HepG2 (cell line): ENCODE data around the gene AKAP7.

Source experiments
- MBD4 ChIP-seq: IDR thresholded peaks from 2 replicates; pipeline ENCODE4 v1.6.1; 2012; ENCODE audit warnings: low read length, inconsistent platforms, borderline replicate concordance
- MYC ChIP-seq: sonication (generic); formaldehyde crosslinking; IDR thresholded peaks from 2 replicates; pipeline ENCODE4 v1.9.0; 2021; ENCODE audit warnings: missing genetic modification reagents, borderline replicate concordance
- NFIC ChIP-seq: IDR thresholded peaks from 2 replicates; pipeline ENCODE4 v1.6.1; 2012; ENCODE audit warnings: mild to moderate bottlenecking, low read length, inconsistent platforms
- POLR2AphosphoS5 ChIP-seq: IDR thresholded peaks from 2 replicates; pipeline ENCODE4 v1.6.1; 2012; ENCODE audit warnings: low read depth, low read length
- RAD21 ChIP-seq: fragments of 450-650 bp; formaldehyde crosslinking; IDR thresholded peaks from 2 replicates; pipeline ENCODE4 v1.5.0; 2020; ENCODE audit warnings: mild to moderate bottlenecking
- RFX5 ChIP-seq: IDR thresholded peaks from 2 replicates; pipeline ENCODE4 v1.6.1; 2011; ENCODE audit warnings: low read depth, low read length, improper control_type of control experiment
- TERF1 ChIP-seq: sonication (generic); formaldehyde crosslinking; IDR thresholded peaks from 2 replicates; pipeline ENCODE4 v1.8.0; 2022; ENCODE audit warnings: mild to moderate bottlenecking, missing genetic modification reagents, moderate library complexity
- YY1 ChIP-seq: IDR thresholded peaks from 2 replicates; pipeline ENCODE4 v1.6.1; 2011; ENCODE audit warnings: low read length, low read depth, moderate library complexity, mild to moderate bottlenecking; ENCODE audit not compliant: insufficient read depth, insufficient replicate concordance
- ZNF24 ChIP-seq: fragments of 450-650 bp; IDR thresholded peaks from 2 replicates; pipeline ENCODE4 v1.6.1; 2017; ENCODE audit warnings: antibody characterized with exemption, mild to moderate bottlenecking
- ZSCAN29 ChIP-seq: sonication (generic); formaldehyde crosslinking; conservative IDR thresholded peaks from 2 replicates; pipeline ENCODE4 v1.4.0; 2020; ENCODE audit warnings: mild to moderate bottlenecking, missing genetic modification reagents

DNA sequence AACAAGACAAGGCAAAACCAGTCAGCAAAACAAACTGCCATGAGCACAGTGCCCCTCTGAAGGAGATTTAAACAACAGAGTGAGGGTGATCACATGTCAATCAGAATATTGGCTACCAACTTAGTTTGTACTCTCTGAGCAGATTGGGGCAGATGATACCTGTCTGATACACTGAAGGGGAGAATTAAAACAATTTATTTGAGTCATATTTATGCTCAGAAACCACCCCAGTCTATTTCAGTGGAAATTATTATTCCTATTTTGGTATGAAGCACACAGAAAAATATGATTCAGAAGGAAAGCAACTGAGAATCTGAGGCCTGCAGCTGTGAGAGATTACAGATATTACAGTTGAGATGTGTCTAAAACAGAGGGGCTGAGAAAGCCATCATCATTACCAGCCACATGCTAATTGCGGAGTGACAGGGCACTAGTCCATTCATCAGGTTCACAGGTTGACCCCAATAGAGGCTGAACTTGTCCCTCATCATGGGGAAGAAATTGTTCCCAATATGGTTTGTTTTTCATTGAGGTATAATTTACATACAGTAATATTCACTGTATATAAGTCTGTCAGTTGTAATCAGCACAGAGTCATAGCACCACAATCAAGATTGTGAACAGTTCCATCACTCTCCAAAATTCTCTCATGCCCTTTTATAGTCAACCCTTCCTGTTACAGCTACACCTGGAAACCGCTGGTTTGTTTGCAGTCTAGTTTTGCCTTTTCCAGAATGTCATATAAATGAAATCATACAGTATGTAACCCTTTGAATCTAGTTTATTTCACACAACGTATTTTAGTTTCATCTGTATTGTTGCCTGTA is 134.5 kb downstream of the AKAP7 start:
- TF ChIP-seq ZSCAN29 (no peak), RFX5 (no peak), MBD4 (no peak), NFIC (no peak), RAD21 (CRISPR knock-in tag) (no peak), TERF1 (CRISPR knock-in tag) (no peak), ZNF24 (no peak), POLR2AphosphoS5 (no peak), MYC (CRISPR knock-in tag) (no peak), YY1 (no peak)
